Stimulated activated CD4-positive, alpha-beta T cell treated with anti-CD3 and anti-CD28 coated beads, Interleukin-12 subunit alpha, Interleukin-12 subunit beta, amount 100 ng/mL, for 4 hours (primary cell): ENCODE results near the gene GHR.

Source experiments
- DNase-seq: peaks from one replicate; pipeline ENCODE4 v3.0.0-alpha.2; 2020

GHR gene

DNA sequence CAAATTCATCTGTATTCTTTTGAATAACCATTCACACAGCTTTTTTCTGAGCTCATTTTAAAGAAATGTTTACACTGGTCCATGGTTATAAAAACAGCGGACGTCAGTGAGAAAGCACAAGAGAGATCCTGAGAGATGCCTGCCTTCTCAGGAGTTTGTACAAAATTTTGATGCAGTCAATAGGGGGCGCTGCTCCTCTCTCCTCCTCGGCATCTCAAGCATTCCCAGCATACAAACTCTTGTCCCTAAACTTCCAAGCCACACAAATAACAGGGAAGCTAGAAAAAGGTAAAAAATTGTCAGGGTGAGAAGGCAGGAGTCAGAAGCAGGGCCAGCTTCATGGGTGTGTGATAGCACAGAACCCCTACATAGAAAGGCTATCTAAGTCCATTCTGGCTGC lies 322.2 kb downstream of the GHR start:
- no peak for DNase-seq

DNA sequence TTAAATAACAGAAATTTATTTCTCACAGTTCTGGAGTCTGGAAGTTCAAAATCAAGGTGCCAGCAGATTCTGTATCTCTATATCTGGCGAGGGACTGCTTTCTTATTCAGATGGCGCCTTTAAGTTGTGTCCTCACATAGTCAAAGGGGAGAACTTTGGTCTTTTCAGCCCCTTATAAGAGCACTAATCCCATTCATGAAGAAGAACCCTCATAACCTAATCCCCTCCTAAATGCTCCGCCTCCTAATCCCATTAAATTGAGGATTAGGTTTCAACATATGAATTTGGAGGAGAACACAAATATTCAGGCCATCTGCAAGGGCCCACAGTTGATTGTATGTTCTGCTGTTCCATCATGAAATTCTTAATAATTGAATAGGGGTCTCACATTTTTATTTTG lies 322.6 kb downstream of the GHR start:
- no peak for DNase-seq

DNA sequence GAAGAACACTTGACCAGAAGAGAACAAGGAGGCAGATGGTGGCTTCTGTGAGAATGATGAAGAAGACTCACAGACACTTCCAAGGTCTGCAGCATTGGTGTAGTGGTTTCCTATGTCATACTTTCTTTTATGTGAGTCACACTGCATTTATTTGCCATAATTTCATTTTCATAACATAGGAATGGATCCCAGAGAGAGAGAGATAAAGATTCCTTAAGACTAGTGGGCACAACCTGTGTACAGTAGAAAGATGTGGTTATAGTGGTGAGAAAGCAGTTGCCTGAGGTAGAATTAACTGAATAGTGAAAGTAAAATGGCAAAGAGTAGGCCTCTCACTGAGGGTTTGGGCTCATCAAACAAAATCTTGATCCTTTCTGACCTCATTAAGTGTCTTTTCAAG lies 325.8 kb downstream of the GHR start:
- no peak for DNase-seq

DNA sequence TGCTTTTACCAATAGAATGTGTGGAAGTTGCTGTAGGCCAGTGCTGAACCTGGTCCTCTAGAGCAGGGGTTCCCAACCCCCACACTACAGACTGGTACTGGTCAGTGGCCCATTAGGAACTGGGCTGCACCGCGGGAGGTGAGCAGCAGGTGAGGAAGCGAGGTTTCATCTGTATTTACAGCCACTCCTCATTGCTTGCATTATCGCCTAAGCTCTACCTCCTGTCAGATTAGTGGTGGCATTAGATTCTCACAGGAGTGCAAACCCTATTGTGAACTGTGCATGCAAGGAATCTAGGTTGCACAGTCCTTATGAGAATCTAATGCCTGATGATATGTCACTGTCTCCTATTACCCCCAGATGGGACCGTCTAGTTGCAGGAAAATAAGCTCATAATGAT lies 327.3 kb downstream of the GHR start:
- no peak for DNase-seq

DNA sequence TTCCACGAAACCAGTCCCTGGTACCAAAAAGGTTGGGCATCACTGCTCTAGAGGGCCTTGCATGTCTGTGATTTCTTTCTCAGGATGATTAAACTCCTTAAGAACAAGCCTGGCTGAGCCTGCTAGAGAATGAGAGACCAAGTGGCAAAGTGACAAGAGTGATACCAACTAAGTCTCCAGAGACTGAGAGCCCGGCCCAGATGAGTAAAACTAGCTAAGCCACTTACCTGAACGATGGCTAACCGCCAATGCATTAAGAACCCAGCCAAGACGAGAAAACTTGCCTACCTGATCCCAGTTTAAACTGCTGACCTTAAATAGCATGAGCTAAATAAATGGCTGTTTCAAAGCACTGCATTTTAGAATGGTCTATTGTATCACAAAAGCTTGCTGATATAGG lies 327.8 kb downstream of the GHR start:
- DNase-seq: no peak

DNA sequence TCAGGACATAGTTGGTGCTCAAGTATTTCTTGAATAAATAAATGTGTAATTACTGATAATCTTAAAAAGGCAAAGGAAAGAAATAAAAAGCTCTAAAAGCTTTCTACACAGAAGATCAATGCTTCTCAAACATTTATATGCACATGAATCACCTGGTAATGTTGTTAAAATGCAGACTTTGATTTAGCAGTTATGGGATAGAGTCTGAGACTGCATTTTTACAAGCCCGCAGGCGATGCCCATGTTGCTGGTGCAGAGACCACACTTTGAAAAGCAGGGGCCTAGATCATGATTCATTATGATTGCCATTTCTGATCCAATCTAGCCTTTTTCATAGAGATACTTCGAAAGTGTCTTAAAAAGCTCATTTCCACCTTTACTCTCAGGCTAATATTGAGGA lies 329.9 kb downstream of the GHR start:
- no peak for DNase-seq

DNA sequence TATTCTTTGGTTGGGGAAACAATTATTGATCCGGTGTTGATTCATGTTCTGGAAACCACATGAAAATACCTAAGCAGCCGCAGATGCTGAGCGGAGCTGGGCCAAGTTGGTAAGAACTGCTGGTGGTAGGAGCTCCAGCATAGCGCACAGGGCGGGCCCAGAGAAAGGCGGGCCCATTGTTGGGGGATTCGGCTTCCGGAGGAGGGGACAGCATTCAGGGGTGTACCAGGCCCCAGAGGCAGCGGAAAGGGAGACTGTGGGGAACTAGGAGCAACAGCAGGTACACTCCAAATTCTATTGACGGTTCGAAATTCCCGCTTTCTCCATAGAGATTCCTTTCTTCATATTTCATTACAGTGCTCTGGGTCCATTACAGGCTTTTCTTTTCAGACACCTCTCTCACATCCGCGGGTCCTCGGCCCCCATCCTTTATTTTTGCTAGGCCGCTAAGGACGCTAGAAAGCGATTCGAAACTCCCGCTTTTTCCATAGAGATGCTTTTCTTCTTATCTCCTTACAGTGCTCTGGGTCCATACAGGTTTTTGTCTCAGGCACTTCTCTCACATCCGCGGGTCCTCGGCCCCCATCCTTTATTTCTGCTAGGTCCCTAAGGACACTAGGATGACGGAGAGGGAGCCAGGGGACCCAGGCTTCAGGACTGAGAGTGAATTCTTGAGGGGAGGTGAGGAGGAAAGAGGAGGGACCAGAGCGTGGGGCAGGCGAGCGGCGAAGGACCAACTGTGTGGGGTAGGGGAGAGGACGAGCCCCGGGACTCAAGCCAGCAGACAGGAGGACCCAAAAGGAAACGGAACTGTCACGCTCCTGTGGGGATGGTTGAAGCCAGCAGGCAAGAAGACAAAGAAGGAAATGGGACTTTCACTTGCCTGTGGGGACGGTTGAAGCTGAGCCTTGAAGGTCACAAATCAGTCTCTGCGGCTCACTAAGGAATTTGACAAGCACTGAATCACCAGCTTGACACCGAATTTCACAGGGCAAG lies 333.7 kb downstream of the GHR start, which contains the start of gene CCDC152:
CCDC152 (plus strand) TSS at position 213 of the 996 bp plus-strand sequence. CDS start 2,304 bp downstream, outside the sequence.
- DNase-seq: peak; percentile 46

DNA sequence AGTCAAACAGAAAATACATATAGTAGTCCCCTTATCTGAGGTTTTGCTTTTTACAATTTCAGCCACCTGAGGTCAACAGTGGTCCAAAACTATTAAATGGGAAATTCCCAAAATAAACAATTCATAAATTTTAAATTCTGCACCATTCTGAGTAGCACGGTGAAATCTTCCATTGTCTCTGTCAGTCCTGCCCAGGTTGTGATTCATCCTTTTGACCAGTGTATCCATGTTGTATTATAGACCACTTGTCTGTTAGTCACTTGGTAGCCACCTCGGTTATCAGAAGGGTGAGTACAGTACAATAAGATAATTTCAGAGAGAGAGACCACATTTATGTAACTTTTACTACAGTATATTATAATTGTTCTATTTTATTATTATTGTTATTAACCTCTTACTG lies 336.2 kb downstream of the GHR start:
- DNase-seq: no peak

DNA sequence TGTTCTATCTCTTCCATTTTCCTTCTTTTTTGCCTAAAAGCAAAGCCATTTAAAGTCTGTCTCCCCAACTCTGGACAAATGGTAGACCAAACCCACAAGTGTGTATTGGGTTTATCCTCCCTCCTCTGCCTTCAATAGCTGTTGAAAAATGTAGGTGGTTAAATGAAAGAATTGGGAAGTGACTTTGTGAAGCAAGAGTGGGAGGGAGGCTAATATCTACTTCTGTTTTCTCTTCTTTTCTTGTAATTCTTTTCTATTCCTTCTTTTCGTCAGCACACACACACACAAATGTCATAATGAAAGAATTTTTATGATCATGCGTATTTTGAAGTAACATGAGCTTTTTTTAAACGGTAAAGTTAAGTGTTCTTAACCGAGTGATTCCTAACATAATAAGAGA lies 337.2 kb downstream of the GHR start:
- DNase-seq: no peak

DNA sequence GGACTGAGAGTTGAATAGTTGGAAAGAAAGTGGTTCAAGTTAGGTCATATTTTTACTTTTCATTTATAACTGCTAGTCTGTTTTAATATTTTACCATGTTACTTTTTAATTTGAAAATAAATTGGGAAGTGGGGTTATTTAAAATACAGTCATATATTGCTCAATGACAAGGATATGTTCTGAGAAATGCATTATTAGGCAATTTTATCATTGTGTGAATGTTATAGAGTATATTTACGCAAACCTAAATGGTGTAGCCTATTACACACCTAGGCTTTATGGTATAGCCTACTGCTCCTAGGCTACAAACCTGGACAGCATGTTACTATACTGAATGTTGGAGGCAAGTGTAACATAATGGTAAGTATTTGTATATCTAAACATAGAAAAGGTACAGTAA lies 338.6 kb downstream of the GHR start:
- no peak for DNase-seq

DNA sequence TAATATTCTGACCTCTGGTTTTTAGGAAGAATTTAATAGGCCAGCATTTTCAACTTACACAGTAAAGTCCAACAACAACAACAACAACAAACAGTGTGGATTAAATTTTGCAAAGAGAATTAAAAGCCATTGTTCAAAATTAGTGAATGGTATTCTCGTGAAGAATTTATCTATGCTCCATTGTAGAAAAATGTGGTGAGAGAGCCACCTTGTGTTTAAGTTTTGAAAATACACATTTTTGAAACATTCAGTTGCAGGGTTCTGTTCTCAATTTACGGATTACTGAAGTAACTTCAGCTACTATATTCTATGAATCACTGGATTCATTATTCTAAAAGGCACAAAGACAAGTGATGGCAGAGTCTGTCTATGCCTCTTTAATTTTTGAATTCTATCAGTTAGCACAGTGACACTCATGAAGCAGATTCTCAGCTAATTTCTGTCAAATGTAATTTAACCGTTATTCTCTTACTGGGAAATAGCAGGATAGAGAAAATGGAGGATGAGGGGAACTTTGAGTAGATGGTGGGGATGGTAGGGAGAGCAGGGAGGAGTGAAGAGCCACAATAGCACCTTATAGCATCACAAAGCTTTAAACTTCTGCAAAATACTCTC lies 344.4 kb downstream of the GHR start:
- DNase-seq: no peak

DNA sequence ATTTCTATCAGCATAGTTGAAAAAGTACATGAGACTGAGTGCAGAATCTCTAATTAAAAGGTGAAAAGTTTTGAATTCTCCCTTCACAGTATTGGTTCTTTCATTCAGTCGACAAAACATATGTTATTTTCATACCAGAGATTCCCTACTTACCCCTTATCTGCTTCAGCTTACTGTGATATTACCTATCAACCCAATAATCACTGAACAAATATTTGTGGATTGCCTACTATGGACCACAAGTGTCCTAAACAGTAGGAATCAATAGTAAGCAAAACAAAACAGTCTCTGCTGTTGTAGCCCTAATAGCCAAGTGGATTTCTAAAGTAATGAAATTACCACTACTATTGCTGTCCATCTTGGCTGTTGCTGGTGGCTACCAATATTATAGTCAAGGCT lies 344.9 kb downstream of the GHR start:
- DNase-seq: no peak

DNA sequence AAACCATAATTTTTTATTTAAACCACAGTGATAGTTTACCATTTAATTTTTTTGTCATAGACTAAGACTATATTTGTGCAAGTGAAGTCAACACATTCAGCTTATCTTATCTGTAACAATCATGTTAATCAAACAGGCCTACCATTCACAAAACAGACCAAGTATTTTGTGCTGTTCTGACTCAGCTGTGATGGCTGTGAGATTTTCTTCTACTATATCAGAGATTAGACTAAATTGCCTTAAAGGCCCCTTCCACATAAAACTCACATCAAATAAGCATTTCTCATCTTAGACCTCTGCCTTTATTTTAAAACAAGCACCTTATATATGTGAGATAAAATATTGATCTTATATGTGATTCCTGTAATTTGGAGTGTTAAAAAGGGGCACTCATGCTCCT lies 346.8 kb downstream of the GHR start:
- DNase-seq: no peak
